Kidney (tissue), 14 donors: ENCODE data around the gene CCBE1. TPM values are rescaled to one million over a fixed set of nuclear protein-coding genes. Genes with fewer than 3 reads are reported as not detected.

ENCODE experiments used
- DNase-seq, 5 donors: peaks; one replicate each; pipeline ENCODE4 v3.0.0-alpha.2; 2013 to 2020
- FAIRE-seq: peaks from 2 replicates; lab custom pipeline; 2012; peaks lifted over from hg19 to GRCh38; lab: Jason Lieb, UNC
- H3K27ac ChIP-seq, 2 donors: one replicate each; pipeline ENCODE4 v1.7.0; 2013; ENCODE audit warnings: low read depth in 2 of 2, low read length in 2 of 2, inconsistent platforms in 1 of 2
- H3K27me3 ChIP-seq: one replicate; pipeline ENCODE4 v1.7.1; 2013; ENCODE audit warnings: low read length, inconsistent platforms; ENCODE audit not compliant: control insufficient read depth, insufficient read depth
- H3K36me3 ChIP-seq, 3 donors: one replicate each; pipeline versions ENCODE4 v1.7.0 to v1.7.1; 2013; ENCODE audit warnings: low read length in 3 of 3, control low read depth in 1 of 3, inconsistent platforms in 1 of 3; ENCODE audit not compliant: insufficient read depth in 3 of 3, control insufficient read depth in 2 of 3
- H3K4me1 ChIP-seq, 3 donors: one replicate each; pipeline versions ENCODE4 v1.7.0 to v1.7.1; 2013; ENCODE audit warnings: low read length in 3 of 3, inconsistent platforms in 1 of 3, low read depth in 1 of 3; ENCODE audit not compliant: control insufficient read depth in 2 of 3, insufficient read depth in 2 of 3
- H3K4me3 ChIP-seq, 3 donors: one replicate each; pipeline versions ENCODE4 v1.7.0 to v1.8.1; 2013; ENCODE audit warnings: low read length in 3 of 3, control low read depth in 1 of 3, inconsistent platforms in 1 of 3
- H3K9ac ChIP-seq, 3 donors: one replicate each; pipeline versions ENCODE4 v1.7.0 to v1.7.1; 2013; ENCODE audit warnings: low read length in 3 of 3, control low read depth in 1 of 3, inconsistent platforms in 1 of 3
- H3K9me3 ChIP-seq, 3 donors: one replicate each; pipeline versions ENCODE4 v1.7.0 to v1.7.1; 2013; ENCODE audit warnings: low read length in 3 of 3, control low read depth in 1 of 3, inconsistent platforms in 1 of 3; ENCODE audit not compliant: control insufficient read depth in 2 of 3, insufficient read depth in 1 of 3
- CTCF ChIP-seq: IDR thresholded peaks from 3 replicates; pipeline ENCODE4 v1.5.1; 2012; ENCODE audit warnings: mild to moderate bottlenecking, moderate library complexity, borderline replicate concordance; ENCODE audit not compliant: insufficient read depth; ENCODE audit errors: extremely low read depth
- intact Hi-C: fragments of 100-400 bp; cut with DNase I; formaldehyde crosslinking; loops from one replicate; pipeline ENCODE4 v1.11.1; 2022
- polyA plus RNA-seq: library from polyadenylated mRNA; stranded (reverse); fragments of 350-450 nt; fragmentation: Illumina TruSeq; extraction: RNeasy Lipid Tissue Mini Kit (QIAGEN cat#74804); gene quantifications from one replicate; pipeline ENCODE4 v1.2.3, GENCODE V29; 2014; ENCODE audit warnings: low read depth, low replicate concordance; ENCODE audit not compliant: insufficient read depth
- total RNA-seq: library from RNA; stranded (reverse); fragmentation: NEBNext Ultra II Directional; extraction: Animal tissue kit (Norgen Biotek cat#: 25700); gene quantifications from one replicate; pipeline ENCODE4 v1.2.1, GENCODE V29; 2021
- donor health status: control.
- donor health status: control.
- donor health status: control.
- donor health status: control.
- donor health status: control.
- donor health status: DM: yes; HTN: yes; CAD: no.
- donor health status: Normal renal cell carcinoma (clear cell type).

Gene CCBE1
- total and polyA plus RNA-seq, 2 donors from 2014 or later = 1.8 to 2.2 TPM

GRCh38 chr18:59429608-59430007, 267.6 kb downstream of the CCBE1 start:
- Histone ChIP-seq H3K27me3 (no peaks in the 10 kb centered on the region), H3K4me1 (no peaks in the 10 kb centered on the region), H3K9me3 (no peaks in the 10 kb centered on the region), H3K36me3 (no peaks in the 10 kb centered on the region), H3K9ac (no peak overlapping the region), H3K4me3 (no peak overlapping the region), H3K27ac (no peak overlapping the region)
- DNase-seq (no peak), FAIRE-seq (no peak)
- no peak for TF ChIP-seq CTCF
- intact Hi-C loops = no loop called here

DNA sequence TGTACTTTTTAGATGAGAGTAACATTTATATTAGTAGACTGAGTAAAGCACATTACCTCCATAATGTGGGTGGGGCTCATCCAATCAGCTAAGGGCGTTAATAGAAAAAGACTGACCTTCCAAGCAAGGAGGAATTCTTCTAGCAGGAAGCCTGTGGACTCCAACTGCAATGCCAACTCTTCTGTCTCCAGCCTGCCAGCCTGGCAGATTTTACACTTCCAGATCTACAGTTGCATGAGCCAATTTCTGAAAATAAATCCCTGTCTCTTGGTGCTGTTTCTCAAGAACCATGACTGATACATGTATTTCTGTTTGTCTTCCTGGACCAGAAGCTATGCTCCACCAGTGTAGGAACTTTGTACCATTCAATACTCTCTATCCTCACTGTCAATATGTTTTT, 269.2 kb downstream of the CCBE1 start:
- H3K27ac ChIP-seq = no peak overlapping the region
- no peaks in the 10 kb centered on the region for H3K9me3 ChIP-seq
- FAIRE-seq = no peak
- DNase-seq = no peak
- no peaks in the 10 kb centered on the region for H3K4me1 ChIP-seq
- no peak overlapping the region for H3K9ac ChIP-seq
- TF ChIP-seq CTCF = no peak
- intact Hi-C loops = no loop called here
- no peak overlapping the region for H3K4me3 ChIP-seq
- H3K27me3 ChIP-seq = no peaks in the 10 kb centered on the region
- no peaks in the 10 kb centered on the region for H3K36me3 ChIP-seq

DNA sequence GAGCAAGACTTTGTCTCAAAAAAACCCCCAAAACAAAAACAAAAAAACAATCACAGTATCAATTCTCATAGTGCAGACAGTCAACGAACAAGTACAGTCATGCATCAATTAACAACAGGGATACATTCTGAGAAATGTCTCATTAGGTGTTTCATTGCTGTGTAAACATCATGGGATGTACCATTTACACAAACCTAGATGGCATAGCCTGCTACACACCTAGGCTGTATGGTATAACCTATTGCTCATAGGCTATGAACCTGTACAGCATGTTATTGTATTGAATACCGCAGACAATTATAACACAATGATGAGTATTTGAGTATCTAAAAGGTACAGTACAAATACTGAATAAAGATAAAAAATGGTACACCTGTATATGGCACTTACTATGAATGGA, 270.4 kb downstream of the CCBE1 start:
- FAIRE-seq (no peak), DNase-seq (no peak)
- Histone ChIP-seq H3K27me3 (no peaks in the 10 kb centered on the region), H3K36me3 (no peaks in the 10 kb centered on the region), H3K4me3 (no peak overlapping the region), H3K9me3 (no peaks in the 10 kb centered on the region), H3K27ac (no peak overlapping the region), H3K9ac (no peak overlapping the region), H3K4me1 (no peaks in the 10 kb centered on the region)
- no peak for TF ChIP-seq CTCF
- intact Hi-C loops = no loop called here

- FAIRE-seq (no peak), DNase-seq (no peak)
- H3K4me1 ChIP-seq = no peaks in the 10 kb centered on the region
- H3K36me3 ChIP-seq = no peaks in the 10 kb centered on the region
- intact Hi-C loops = no loop called here
- no peaks in the 10 kb centered on the region for H3K9me3 ChIP-seq
- TF ChIP-seq CTCF = no peak
- H3K27me3 ChIP-seq = no peaks in the 10 kb centered on the region
- no peak overlapping the region for H3K27ac ChIP-seq
- no peak overlapping the region for H3K4me3 ChIP-seq
- H3K9ac ChIP-seq = no peak overlapping the region
These were observed 274.0 kb downstream of the CCBE1 start for GRCh38 chr18:59423259-59423658.
